ENCODE measurements around the gene SLIT3. TPM values are rescaled to one million over a fixed set of nuclear protein-coding genes. Genes with fewer than 3 reads are reported as not detected.

The SLIT3 gene
- total and polyA plus RNA-seq, 4 experiments from 2014 or later = not detected

DNA sequence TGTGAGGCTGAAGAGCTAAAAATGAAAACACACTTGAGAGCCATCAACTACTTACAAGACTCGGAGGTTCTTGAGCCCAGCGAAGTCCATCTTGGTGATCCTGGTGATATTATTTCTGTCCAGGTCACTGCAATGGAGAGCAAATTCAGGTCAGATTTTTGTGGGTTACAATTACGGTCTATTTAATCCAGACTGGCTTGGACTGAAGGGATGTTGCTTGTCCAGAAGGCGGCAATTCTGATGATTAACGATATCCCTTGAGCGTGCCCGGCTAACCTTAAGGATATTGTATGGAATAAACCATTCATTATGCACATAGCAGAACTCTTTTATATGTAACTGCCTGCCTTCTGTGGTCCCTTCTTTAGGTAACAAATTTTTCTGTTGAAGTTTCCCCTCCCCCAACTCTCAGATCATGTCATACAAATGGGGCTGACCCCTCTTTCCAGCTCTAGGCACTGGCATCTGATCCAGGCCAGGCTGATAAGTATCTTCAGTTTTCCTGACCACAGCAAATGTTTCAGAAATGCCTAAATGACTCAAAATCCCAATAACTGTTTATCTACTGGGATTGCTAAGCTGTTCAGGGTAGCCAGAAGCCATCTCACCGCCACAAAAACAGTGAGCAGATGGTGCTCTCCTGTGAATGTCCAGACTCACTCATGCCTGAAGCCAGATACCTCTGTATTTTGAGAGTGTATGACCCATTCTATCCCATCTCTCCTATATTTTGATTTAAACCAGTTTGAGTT lies 49.4 kb downstream of the SLIT3 start:
- Mint-ChIP-seq H3K4me3 (no peak overlapping the region), H3K27ac (no peak overlapping the region), H3K9me3 (peaks cover 0 to 3% (median under 1%) of the 10 kb centered on the region in 8 donors), H3K36me3 (no peaks in the 10 kb centered on the region), H3K27me3 (peaks cover 4 to 7% of the 10 kb centered on the region in 2 donors), H3K4me1 (peaks cover 0 to 2% (median 0%) of the 10 kb centered on the region in 4 donors)
- intact Hi-C loops (cut with micrococcal nuclease) = no loop called here
- no peaks in the 10 kb centered on the region for H3K4me1 ChIP-seq (ENCODE audit: insufficient read depth, low read length)
- H3K9me3 ChIP-seq (ENCODE audit: control insufficient read depth in 1 of 2, low read length in 2 of 2) = no peaks in the 10 kb centered on the region
- H3K27ac ChIP-seq (ENCODE audit: low read depth, low read length) = no peak overlapping the region
- no peaks in the 10 kb centered on the region for H3K36me3 ChIP-seq (ENCODE audit: insufficient read depth, low read length)
- H3K27me3 ChIP-seq (ENCODE audit: insufficient read depth, low read length) = no peaks in the 10 kb centered on the region
- POLR2A ChIA-PET (ENCODE audit: partially characterized antibody) = no interaction called here
- CTCF ChIA-PET (ENCODE audit: partially characterized antibody) = no interaction called here
- DNase-seq = no peak
- no peak overlapping the region for H3K4me3 ChIP-seq (ENCODE audit: low read length in 2 of 2)

DNA sequence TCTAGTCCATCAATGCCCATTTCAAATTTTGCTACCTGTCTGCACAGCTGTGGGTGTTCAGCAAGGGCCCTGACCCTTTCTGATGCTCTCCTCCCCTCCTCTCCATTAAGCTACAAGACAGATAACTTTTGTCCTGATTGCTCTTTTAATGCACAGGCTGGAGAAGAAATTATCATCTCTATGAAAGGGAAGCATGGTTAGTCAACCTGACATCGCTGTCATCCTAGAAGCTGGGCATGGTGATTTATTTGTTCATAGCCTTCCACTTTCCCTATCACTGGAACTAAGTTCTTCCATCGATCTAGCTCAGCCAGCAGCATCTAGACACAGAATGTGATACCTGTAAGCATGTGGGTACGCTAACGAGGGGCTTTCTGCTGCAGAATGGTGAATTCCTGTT lies 50.1 kb downstream of the SLIT3 start:
- H3K4me1 ChIP-seq (ENCODE audit: insufficient read depth, low read length) = no peaks in the 10 kb centered on the region
- H3K4me3 ChIP-seq (ENCODE audit: low read length in 2 of 2) = no peak overlapping the region
- ChIA-PET POLR2A (ENCODE audit: partially characterized antibody) (no interaction called here), CTCF (ENCODE audit: partially characterized antibody) (no interaction called here)
- H3K27ac ChIP-seq (ENCODE audit: low read depth, low read length) = no peak overlapping the region
- H3K36me3 ChIP-seq (ENCODE audit: insufficient read depth, low read length) = no peaks in the 10 kb centered on the region
- Mint-ChIP-seq H3K27me3 (peaks cover 7 to 9% of the 10 kb centered on the region in 2 donors), H3K4me1 (peaks cover 0 to 2% (median 0%) of the 10 kb centered on the region in 4 donors), H3K4me3 (no peak overlapping the region), H3K9me3 (peaks cover 0 to 4% (median 2%) of the 10 kb centered on the region in 8 donors), H3K36me3 (no peaks in the 10 kb centered on the region), H3K27ac (no peak overlapping the region)
- no peaks in the 10 kb centered on the region for H3K27me3 ChIP-seq (ENCODE audit: insufficient read depth, low read length)
- no peak for DNase-seq
- no peaks in the 10 kb centered on the region for H3K9me3 ChIP-seq (ENCODE audit: control insufficient read depth in 1 of 2, low read length in 2 of 2)
- intact Hi-C loops (cut with micrococcal nuclease) = no loop called here

DNA sequence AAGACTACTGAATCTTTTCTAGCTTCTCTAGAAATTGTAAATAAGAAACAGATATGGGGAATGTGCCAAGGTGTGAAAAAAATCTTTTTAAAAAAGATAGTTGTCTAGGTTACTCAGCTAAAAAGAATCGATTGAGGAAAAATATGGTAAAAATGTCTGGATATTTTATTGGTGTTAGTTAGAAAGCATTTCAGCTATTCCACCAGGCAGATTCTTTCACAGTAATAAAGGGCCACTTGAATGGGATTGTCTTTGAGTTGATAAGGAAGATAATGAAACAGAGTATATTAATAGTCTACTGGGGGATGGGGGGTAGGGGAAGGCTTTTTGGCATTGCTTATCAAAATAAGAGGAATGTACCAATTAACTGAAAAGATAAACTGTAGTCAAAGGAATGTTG lies 51.9 kb downstream of the SLIT3 start:
- Mint-ChIP-seq H3K4me3 (no peak overlapping the region), H3K27me3 (peaks cover 10 to 13% of the 10 kb centered on the region in 2 donors), H3K9me3 (peaks cover 0 to 7% (median 2%) of the 10 kb centered on the region in 8 donors), H3K27ac (no peak overlapping the region), H3K4me1 (peaks cover 0 to 2% (median 0%) of the 10 kb centered on the region in 4 donors), H3K36me3 (no peaks in the 10 kb centered on the region)
- H3K36me3 ChIP-seq (ENCODE audit: insufficient read depth, low read length) = no peaks in the 10 kb centered on the region
- H3K27ac ChIP-seq (ENCODE audit: low read depth, low read length) = no peak overlapping the region
- no peaks in the 10 kb centered on the region for H3K27me3 ChIP-seq (ENCODE audit: insufficient read depth, low read length)
- H3K4me3 ChIP-seq (ENCODE audit: low read length in 2 of 2) = no peak overlapping the region
- intact Hi-C loops (cut with micrococcal nuclease) = no loop called here
- ChIA-PET POLR2A (ENCODE audit: partially characterized antibody) (no interaction called here), CTCF (ENCODE audit: partially characterized antibody) (no interaction called here)
- no peaks in the 10 kb centered on the region for H3K4me1 ChIP-seq (ENCODE audit: insufficient read depth, low read length)
- no peak for DNase-seq
- H3K9me3 ChIP-seq (ENCODE audit: control insufficient read depth in 1 of 2, low read length in 2 of 2) = no peaks in the 10 kb centered on the region

DNA sequence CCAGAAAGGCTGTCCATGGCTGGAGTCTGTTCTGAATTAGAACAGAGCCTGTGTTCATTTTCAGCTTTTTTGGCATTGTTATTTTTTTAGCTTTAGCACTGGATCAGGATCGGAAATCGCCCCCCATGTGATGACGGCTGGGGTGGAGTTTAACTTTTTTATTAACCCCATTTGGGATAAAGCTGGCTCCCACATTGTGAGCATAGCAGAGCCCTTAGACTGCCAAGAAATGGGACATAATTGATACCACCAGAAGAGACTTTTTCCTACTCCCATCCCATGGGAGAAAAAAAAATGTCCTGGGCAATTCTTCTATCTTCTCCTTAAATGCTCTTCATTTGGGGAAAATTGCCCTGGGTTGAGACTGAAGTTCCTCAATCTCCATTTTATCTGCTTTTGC lies 52.4 kb downstream of the SLIT3 start:
- Histone ChIP-seq H3K4me3 (ENCODE audit: low read length in 2 of 2) (no peak overlapping the region), H3K36me3 (ENCODE audit: insufficient read depth, low read length) (no peaks in the 10 kb centered on the region), H3K27me3 (ENCODE audit: insufficient read depth, low read length) (no peaks in the 10 kb centered on the region), H3K9me3 (ENCODE audit: control insufficient read depth in 1 of 2, low read length in 2 of 2) (no peaks in the 10 kb centered on the region), H3K27ac (ENCODE audit: low read depth, low read length) (no peak overlapping the region), H3K4me1 (ENCODE audit: insufficient read depth, low read length) (no peaks in the 10 kb centered on the region)
- H3K4me1 Mint-ChIP-seq = peaks cover 0 to 2% (median 0%) of the 10 kb centered on the region in 4 donors
- intact Hi-C loops (cut with micrococcal nuclease) = no loop called here
- ChIA-PET POLR2A (ENCODE audit: partially characterized antibody) (no interaction called here), CTCF (ENCODE audit: partially characterized antibody) (no interaction called here)
- no peak for DNase-seq
- no peaks in the 10 kb centered on the region for H3K36me3 Mint-ChIP-seq
- peaks cover 10 to 13% of the 10 kb centered on the region in 2 donors for H3K27me3 Mint-ChIP-seq
- no peak overlapping the region for H3K4me3 Mint-ChIP-seq
- H3K9me3 Mint-ChIP-seq = peaks cover 0 to 8% (median 2%) of the 10 kb centered on the region in 8 donors
- H3K27ac Mint-ChIP-seq = no peak overlapping the region

DNA sequence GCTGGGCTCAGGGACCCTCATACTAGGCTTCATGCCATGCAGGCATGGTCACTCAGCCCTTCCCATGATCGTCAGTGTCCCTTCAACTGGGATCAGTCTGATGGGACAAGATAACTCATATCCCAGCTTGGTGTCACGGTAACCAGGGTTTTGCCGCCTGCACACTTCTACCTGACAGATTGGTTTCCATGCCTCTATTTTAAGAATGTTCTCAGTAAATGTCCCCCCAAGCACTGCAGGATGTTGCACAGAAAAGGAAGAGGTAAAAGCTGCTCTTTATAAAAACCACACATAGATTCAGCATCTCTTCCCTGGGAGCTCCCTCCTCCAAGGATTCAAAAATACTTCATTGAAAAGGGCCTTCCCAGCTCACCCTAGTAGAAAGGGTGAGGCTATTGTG lies 56.1 kb downstream of the SLIT3 start:
- no peak for DNase-seq
- H3K4me1 ChIP-seq (ENCODE audit: insufficient read depth, low read length) = no peaks in the 10 kb centered on the region
- H3K9me3 ChIP-seq (ENCODE audit: control insufficient read depth in 1 of 2, low read length in 2 of 2) = no peaks in the 10 kb centered on the region
- Mint-ChIP-seq H3K4me1 (peaks cover 0 to 2% (median 0%) of the 10 kb centered on the region in 4 donors), H3K9me3 (peaks cover 3 to 17% (median 6%) of the 10 kb centered on the region in 8 donors), H3K27me3 (peaks cover 12 to 14% of the 10 kb centered on the region in 2 donors), H3K27ac (no peak overlapping the region), H3K36me3 (no peaks in the 10 kb centered on the region), H3K4me3 (no peak overlapping the region)
- H3K27ac ChIP-seq (ENCODE audit: low read depth, low read length) = no peak overlapping the region
- CTCF ChIA-PET (ENCODE audit: partially characterized antibody) = no interaction called here
- POLR2A ChIA-PET (ENCODE audit: partially characterized antibody) = no interaction called here
- no peaks in the 10 kb centered on the region for H3K36me3 ChIP-seq (ENCODE audit: insufficient read depth, low read length)
- no peaks in the 10 kb centered on the region for H3K27me3 ChIP-seq (ENCODE audit: insufficient read depth, low read length)
- intact Hi-C loops (cut with micrococcal nuclease) = no loop called here
- no peak overlapping the region for H3K4me3 ChIP-seq (ENCODE audit: low read length in 2 of 2)

DNA sequence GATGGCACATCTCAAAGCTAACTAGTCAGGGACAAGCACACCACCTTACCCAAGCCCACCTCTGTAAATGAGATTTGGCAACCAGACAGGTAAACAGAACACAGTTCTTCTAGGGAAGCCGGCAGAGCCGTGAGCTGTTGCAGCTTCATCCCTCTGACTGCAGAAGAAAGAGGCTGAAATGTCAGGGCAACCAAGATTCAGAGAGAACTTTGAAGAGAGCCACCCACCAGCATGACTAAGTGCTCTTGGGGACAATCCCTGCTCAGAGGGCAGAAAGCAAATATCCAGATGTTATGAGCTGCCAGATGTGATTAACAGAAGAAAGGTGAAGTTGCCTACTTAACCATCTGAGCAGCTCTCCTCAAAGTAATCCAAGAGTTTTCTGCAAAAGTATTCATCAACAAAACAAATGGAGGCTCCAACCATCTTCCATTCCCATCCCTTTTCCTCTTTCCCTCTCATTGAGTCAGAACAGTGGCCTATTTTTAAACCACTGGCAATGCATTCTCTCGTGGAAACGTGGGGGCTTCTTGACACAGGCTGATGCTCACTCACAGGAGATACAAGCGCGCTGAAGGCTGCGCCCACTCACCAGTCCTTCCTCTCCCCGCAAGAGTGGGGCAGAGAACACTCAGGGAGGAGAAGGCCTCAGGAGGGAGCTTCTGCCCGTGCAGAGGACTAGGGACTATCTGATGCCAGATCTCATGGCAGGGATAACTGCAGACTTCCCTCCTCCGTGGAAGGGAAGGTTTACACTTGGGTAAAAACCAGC lies 57.1 kb downstream of the SLIT3 start:
- intact Hi-C loops (cut with micrococcal nuclease) = no loop called here
- no peak overlapping the region for H3K4me3 Mint-ChIP-seq

DNA sequence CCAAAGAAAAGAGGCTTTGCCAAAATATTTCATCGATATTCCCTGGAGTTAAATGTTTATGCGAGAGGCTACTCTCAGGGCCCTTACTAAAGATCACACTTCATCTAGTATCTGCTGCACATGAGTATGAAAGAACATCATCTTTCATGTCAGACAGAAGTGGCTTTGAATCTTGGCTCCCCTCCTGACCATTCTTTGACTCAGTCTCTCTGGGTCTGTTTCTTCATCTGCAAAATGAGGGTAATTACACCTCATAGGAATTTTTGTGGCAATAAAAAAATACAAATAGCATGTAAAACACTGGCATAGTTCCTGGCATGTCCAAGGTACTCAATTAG lies 58.1 kb downstream of the SLIT3 start:
- no peaks in the 10 kb centered on the region for H3K9me3 ChIP-seq (ENCODE audit: control insufficient read depth in 1 of 2, low read length in 2 of 2)
- DNase-seq = no peak
- peaks cover 7 to 14% of the 10 kb centered on the region in 2 donors for H3K27me3 Mint-ChIP-seq
- H3K4me1 Mint-ChIP-seq = no peaks in the 10 kb centered on the region
- no peaks in the 10 kb centered on the region for H3K4me1 ChIP-seq (ENCODE audit: insufficient read depth, low read length)
- POLR2A ChIA-PET (ENCODE audit: partially characterized antibody) = no interaction called here
- no peaks in the 10 kb centered on the region for H3K36me3 Mint-ChIP-seq
- H3K27ac Mint-ChIP-seq = no peak overlapping the region
- H3K9me3 Mint-ChIP-seq = peaks cover 3 to 26% (median 13%) of the 10 kb centered on the region in 8 donors
- no peak overlapping the region for H3K4me3 ChIP-seq (ENCODE audit: low read length in 2 of 2)
- no peak overlapping the region for H3K4me3 Mint-ChIP-seq
- CTCF ChIA-PET (ENCODE audit: partially characterized antibody) = no interaction called here
- intact Hi-C loops (cut with micrococcal nuclease) = no loop called here
- no peaks in the 10 kb centered on the region for H3K27me3 ChIP-seq (ENCODE audit: insufficient read depth, low read length)
- no peaks in the 10 kb centered on the region for H3K36me3 ChIP-seq (ENCODE audit: insufficient read depth, low read length)
- no peak overlapping the region for H3K27ac ChIP-seq (ENCODE audit: low read depth, low read length)

More for the DNA sequence above, 57.1 kb downstream of the SLIT3 start:
- no peak overlapping the region for H3K4me3 ChIP-seq (ENCODE audit: low read length in 2 of 2)
- H3K27me3 ChIP-seq (ENCODE audit: insufficient read depth, low read length) = no peaks in the 10 kb centered on the region
- H3K36me3 ChIP-seq (ENCODE audit: insufficient read depth, low read length) = no peaks in the 10 kb centered on the region
- Mint-ChIP-seq H3K27me3 (peaks cover 12 to 14% of the 10 kb centered on the region in 2 donors), H3K4me1 (peaks cover 0 to 2% (median 0%) of the 10 kb centered on the region in 4 donors), H3K36me3 (no peaks in the 10 kb centered on the region), H3K27ac (no peak overlapping the region), H3K9me3 (peaks cover 3 to 24% (median 9%) of the 10 kb centered on the region in 8 donors)
- DNase-seq = no peak
- ChIA-PET CTCF (ENCODE audit: partially characterized antibody) (no interaction called here), POLR2A (ENCODE audit: partially characterized antibody) (no interaction called here)
- H3K27ac ChIP-seq (ENCODE audit: low read depth, low read length) = no peak overlapping the region
- no peaks in the 10 kb centered on the region for H3K9me3 ChIP-seq (ENCODE audit: control insufficient read depth in 1 of 2, low read length in 2 of 2)
- no peaks in the 10 kb centered on the region for H3K4me1 ChIP-seq (ENCODE audit: insufficient read depth, low read length)

All from CD4-positive, alpha-beta memory T cell (primary cell).